Measurements from ENCODE around the gene DSTYK.

The DSTYK gene

GRCh38 chr1:205211839-205212536, 486 bp upstream of the DSTYK start:
- TF ChIP-seq CTCF (IDR thresholded peaks at IDR 0.05; ENCODE audit: low read depth, low read length), result no peak
- DNase-seq (ENCODE audit: extremely low read depth, low read depth), result no peak

- DNase-seq (ENCODE audit: extremely low read depth, low read depth), result no peak
- no peak for TF ChIP-seq CTCF (IDR thresholded peaks at IDR 0.05; ENCODE audit: low read depth, low read length)
Observed at GRCh38 chr1:205210756-205211168, 740 bp downstream of the DSTYK start.

- no peak for DNase-seq (ENCODE audit: extremely low read depth, low read depth)
- no peak for TF ChIP-seq CTCF (IDR thresholded peaks at IDR 0.05; ENCODE audit: low read depth, low read length)
Observed at GRCh38 chr1:205208811-205209210, 2.7 kb downstream of the DSTYK start.

GRCh38 chr1:205205055-205205454, 6.4 kb downstream of the DSTYK start:
- no peak for TF ChIP-seq CTCF (IDR thresholded peaks at IDR 0.05; ENCODE audit: low read depth, low read length)
- DNase-seq (ENCODE audit: extremely low read depth, low read depth), result no peak

GRCh38 chr1:205204552-205204951, 7.0 kb downstream of the DSTYK start:
- DNase-seq (ENCODE audit: extremely low read depth, low read depth), result no peak

GRCh38 chr1:205199931-205200299, 11.6 kb downstream of the DSTYK start:
- no peak for DNase-seq (ENCODE audit: extremely low read depth, low read depth)

More at GRCh38 chr1:205204552-205204951, 7.0 kb downstream of the DSTYK start:
- no peak for TF ChIP-seq CTCF (IDR thresholded peaks at IDR 0.05; ENCODE audit: low read depth, low read length)

More at GRCh38 chr1:205199931-205200299, 11.6 kb downstream of the DSTYK start:
- TF ChIP-seq CTCF (IDR thresholded peaks at IDR 0.05; ENCODE audit: low read depth, low read length), result no peak

Data from AG09319 (cell line).